ENCODE data around the gene CCDC170. TPM values are rescaled to one million over a fixed set of nuclear protein-coding genes. Genes with fewer than 3 reads are reported as not detected.
A peak's percentile ranks its signal among the peaks of the same experiment; 100 is the strongest.
"Not testable (repeated sequence)": the region's sequence is repeated elsewhere in the genome, so short reads cannot be mapped to it uniquely, and the experiment has no call there.

CCDC170 gene
- total RNA-seq, 1 experiment from 2014 or later = not detected

DNA sequence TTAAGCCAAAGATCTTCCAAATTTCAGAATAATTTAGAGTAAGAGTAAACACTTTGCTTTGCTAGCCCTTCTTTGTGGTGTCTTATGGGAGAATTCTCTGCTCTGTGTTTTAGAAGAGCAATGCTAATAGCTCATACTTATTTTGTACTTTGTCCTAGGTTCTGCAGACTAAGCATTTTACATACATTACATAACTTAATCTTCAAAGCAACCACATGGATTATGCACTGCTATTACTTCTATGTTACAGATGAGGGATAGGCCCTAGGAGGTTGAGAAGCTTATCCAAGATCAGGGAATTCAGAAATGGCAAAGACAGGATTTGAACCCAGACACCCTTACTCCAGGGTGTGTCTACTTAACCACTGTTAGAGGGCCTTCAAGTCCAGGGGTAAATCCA, 9.8 kb upstream of the CCDC170 start:
- in situ Hi-C loops (cut with HindIII; ENCODE audit: low pct_unique_long_range_greater_than_20kb, low sequenced_read_pairs) = no loop called here
- no peak for DNase-seq (ENCODE audit: low read depth)

DNA sequence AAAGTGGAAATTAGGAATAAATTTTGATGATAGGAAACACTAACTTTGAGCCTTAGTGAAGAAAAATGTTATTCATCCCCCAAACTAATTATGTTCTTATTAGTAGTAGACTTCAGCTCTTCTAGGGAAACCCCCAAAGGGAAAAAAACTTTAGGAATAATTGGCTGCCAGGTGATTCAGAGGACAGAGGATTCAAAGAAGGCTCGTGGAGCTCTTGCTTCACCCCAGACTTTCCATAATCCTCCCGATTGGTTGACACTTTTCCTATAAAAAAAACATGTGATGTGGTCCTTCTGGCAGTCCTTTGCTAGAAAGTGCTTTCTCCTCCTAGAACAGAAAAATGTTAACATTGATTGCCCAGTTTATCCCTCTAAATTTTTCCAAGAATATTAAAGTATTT, 5.6 kb upstream of the CCDC170 start:
- DNase-seq (ENCODE audit: low read depth) = no peak
- in situ Hi-C loops (cut with HindIII; ENCODE audit: low pct_unique_long_range_greater_than_20kb, low sequenced_read_pairs) = no loop called here

DNA sequence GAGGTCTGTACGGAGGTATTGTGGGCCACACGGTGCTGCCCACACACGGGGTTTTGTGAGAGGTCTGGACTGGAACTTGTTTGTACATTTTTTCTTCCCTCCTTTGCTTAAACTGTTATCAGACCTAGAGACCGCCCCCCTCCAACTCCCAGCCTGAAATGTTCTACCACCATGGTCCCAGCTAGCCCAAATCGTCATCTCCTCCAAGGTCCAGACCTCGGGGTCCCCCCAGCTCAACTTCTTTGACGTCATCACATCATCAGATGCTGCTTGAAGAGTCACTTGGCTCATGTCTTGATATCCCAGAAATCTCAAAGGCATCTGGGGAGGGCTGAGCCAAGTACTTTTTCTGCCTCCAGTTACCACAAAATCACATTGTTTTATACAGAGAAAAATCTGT, 2.8 kb upstream of the CCDC170 start:
- in situ Hi-C loops (cut with HindIII; ENCODE audit: low pct_unique_long_range_greater_than_20kb, low sequenced_read_pairs) = no loop called here

DNA sequence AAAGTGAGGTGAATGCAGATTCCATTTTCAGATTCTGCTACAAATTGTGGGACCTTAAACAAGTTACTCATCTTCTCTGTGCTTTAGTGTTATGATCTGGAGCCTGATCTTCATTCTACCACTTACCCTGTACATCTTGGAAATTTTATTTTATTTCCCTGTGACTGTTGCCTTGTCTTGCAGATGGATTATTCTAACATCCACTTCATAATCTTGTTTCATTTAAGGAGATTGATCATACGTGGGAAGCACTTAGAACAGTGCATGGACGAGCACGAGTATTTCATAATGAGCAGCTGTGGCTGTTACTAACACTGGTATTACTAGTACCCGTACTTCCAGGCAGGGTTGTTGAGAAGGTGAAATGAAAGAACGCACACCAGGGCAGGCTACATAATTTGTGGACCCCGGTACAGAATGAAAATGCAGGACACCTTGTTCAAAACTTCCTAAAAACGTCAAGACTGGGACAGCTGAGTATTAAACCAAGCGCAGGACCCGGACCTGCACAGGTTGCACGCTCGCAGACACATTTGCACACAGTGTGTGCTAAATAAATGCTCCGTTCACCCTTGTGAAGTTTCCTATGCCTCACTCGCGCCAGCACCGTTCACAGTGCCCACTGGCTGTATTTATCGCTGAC, 535 bp upstream of the CCDC170 start:
- in situ Hi-C loops (cut with HindIII; ENCODE audit: low pct_unique_long_range_greater_than_20kb, low sequenced_read_pairs) = no loop called here
- no peak for DNase-seq (ENCODE audit: low read depth)

More for the DNA sequence above, 2.8 kb upstream of the CCDC170 start:
- no peak for DNase-seq (ENCODE audit: low read depth)

DNA sequence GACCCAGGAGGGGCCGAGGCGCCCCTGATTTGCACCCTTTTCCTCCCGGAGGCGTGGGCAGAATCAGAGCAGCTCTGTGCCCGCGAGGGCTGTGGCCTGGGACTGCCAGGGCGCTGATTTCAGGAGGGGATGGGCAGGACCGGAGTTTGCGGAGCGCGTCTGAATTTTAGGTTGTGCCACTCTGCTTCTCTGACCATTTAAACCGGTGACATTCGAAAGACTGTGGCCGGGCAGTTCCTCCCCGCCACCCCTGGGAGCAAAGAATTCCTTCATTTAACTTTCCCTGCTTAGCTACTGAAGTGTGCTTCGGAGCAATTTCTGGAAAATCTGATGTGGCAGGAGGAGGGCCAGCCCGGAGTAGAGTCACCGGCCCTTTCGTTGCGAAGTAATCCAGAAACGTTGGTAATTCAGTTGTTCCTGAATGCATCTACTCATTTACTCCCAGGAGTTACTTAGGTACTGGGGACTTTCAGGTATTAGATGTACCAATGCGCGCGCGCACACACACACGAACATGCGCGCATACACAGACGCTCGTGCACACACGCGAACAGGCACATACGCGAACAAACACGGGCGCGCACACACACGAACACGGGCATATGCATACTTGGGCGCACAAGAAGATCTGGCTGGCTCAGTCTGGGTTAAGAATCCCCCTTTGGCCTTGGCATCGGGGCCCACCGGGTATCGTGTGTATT, 568 bp downstream of the CCDC170 start:
- DNase-seq (ENCODE audit: low read depth) = no peak
- in situ Hi-C loops (cut with HindIII; ENCODE audit: low pct_unique_long_range_greater_than_20kb, low sequenced_read_pairs) = no loop called here

DNA sequence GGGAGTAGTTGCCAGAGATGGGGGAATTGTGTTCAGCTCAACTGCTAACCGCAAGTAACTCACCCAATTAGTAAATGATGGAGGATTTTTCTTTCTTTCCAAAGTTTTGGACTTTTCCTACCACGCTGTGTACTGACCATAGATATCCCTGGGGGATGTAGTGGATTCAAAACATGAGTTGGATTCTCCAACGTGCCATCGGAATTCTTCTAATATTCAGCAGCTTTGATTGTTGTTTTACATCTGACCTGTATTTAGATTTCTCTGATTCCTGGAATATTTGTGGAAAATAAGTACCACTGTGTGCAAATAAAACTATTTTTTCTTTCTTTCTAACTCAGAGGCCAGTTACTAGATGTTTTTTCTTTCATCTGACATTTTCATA, 1.1 kb downstream of the CCDC170 start:
- in situ Hi-C loops (cut with HindIII; ENCODE audit: low pct_unique_long_range_greater_than_20kb, low sequenced_read_pairs) = no loop called here

DNA sequence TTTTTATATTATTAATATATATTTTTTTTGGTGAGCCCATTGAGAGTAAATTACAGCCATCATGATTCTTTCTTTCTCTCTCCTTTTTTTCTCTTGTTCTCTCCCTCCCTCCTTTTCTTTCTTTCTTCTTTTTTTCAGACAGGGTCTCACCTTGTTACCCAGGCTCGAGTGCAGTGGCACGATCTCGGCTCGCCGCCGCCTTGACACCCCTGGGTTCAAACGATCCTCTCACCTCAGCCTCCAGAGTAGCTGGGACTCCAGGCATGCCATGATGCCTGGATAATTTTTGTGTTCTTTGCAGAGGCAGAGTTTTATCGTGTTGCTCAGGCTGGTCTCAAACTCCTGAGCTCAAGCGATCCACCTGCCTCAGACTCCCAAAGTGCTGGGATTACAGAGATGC, 1.6 kb downstream of the CCDC170 start:
- DNase-seq (ENCODE audit: low read depth) = no peak
- in situ Hi-C loops (cut with HindIII; ENCODE audit: low pct_unique_long_range_greater_than_20kb, low sequenced_read_pairs) = no loop called here

More for the DNA sequence above, 1.1 kb downstream of the CCDC170 start:
- DNase-seq (ENCODE audit: low read depth) = no peak

DNA sequence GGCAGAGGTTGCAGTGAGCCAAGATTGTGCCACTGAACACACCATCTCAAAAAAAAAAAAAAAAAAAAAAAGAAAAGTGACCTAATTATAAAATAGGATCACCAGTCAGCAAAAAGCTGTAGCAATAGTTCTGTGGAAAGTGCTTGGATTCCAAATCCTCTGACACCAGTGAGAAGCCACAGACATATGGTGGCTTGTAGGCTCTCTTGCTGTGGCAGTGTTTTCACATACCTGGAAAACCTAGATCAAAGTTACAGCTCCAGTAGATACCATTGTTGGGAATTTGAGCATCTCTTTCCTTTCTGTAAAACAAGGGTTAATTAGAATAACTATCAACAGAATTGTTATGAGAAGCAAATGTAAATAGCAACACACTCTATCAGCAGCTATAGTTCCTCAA, 4.1 kb downstream of the CCDC170 start:
- no peak for DNase-seq (ENCODE audit: low read depth)
- in situ Hi-C loops (cut with HindIII; ENCODE audit: low pct_unique_long_range_greater_than_20kb, low sequenced_read_pairs) = no loop called here

DNA sequence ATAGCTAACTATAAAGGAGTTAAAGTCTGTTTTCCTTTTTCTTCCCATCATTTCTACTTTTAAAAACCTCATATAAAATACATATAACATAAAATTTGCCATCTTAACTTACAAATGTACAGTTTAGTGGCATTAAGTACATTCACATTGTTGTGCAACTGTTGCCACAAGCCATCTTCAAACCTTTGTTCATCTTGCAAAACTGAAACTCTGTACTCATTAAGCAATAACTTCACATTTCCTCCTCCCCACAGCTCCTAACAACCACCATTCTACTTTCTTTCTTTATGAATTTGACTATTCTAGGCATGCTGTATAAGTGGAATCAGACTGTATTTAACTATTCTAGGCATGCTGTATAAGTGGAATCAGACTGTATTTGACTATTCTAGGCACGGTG, 4.5 kb downstream of the CCDC170 start:
- in situ Hi-C loops (cut with HindIII; ENCODE audit: low pct_unique_long_range_greater_than_20kb, low sequenced_read_pairs) = no loop called here
- DNase-seq (ENCODE audit: low read depth) = no peak

DNA sequence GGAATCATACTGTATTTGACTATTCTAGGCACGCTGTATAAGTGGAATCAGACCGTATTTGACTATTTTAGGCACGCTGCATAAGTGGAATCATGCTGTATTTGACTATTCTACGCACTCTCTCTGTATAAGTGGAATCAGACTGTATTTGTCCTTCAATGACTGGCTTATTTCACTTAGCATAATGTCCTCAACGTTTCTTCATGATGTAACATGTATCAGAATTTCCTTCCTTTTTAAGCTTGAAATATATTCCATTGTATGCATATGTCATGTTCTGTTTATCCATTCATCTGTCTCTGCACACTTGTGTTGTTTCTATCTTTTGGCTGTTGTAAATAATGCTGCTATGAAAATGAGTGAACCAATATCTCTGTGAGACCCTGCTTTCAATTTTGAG, 5.7 kb downstream of the CCDC170 start:
- no peak for DNase-seq (ENCODE audit: low read depth)
- in situ Hi-C loops (cut with HindIII; ENCODE audit: low pct_unique_long_range_greater_than_20kb, low sequenced_read_pairs) = no loop called here

DNA sequence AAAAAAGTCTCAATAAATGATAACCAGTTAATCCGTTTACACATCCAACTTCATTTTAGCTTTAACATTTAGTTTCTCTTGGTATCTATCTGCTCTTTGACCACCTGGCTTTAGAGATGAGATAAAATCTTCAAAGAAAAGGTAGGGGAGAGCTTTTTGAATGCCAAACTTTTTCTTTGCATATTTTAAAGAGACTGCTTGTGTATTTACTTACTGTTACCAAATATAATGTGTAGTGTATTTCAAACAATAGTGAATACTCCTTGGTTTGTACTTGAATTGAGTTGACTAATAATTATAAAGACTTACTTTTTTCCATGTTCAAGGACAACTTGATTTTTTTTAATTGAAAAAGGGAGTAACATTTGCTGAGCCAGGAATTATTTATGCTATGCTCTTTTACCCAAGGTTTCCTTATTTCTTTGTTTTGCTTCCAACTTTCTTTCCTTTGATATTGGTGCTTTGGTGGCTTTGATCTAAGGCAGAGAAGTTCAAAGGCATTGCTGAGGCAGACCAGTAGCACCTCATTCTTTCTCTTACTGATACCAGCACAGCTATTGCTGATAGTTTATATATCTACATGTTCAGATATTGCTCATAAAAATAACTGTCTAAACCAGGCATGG, 7.8 kb downstream of the CCDC170 start:
- no peak for DNase-seq (ENCODE audit: low read depth)
- in situ Hi-C loops (cut with HindIII; ENCODE audit: low pct_unique_long_range_greater_than_20kb, low sequenced_read_pairs) = no loop called here

DNA sequence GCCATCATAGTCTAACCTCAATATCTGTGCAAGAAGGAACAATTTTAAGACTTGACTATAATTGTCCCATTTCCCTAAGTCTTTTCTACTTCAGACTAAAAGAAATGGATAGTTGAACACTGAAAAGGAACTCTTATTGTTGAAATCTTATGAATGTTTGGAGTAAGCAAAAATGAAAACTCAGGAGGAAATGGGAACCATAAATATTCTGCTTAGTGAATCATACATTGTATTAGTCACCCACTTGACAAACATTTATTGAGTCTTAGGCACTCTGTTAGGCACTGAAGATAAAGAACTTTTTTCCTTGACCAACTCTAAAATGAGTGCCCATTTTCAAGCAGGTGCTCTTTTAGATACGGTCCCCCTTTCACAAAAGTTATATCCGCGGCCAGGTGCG, 8.7 kb downstream of the CCDC170 start:
- peak; percentile 6 for DNase-seq (ENCODE audit: low read depth)
- in situ Hi-C loops (cut with HindIII; ENCODE audit: low pct_unique_long_range_greater_than_20kb, low sequenced_read_pairs) = no loop called here

DNA sequence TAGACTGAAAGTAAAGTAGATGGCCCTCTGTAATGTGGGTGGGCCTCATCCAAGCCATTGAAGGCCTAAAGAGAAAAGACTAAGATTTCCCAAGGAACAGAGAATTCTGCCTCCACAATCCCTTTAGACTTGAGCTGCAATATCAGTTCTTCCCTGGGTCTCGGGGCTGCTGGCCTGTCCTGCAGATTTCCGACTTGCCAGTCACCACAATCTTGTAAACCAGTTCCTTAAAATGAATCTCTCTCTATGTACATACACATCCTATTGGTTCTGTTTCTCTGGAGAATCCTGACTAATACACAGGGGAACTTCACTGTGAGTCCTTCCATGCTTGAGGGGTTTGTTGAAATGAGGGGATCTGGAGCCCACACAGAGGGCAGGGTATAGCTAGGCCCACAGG, 12.9 kb downstream of the CCDC170 start:
- in situ Hi-C loops (cut with HindIII; ENCODE audit: low pct_unique_long_range_greater_than_20kb, low sequenced_read_pairs) = no loop called here
- no peak for DNase-seq (ENCODE audit: low read depth)

DNA sequence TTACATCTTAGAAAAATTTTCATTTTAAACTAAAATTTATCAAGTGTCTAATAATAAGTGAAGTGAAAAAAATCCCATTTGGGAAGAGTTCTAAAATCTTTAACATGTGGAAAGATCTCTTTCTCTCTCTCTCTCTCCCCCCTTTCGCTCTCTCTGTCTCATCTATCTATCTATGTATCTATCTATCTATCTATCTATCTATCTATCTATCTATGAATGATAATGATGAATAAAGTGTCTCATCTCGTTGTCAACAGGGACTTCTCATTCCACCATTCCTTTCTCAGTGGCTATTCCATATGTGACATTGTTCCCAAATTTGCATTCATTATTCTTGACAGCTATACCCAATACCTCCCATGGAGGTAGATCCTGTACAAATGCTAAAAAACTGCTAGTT, 15.2 kb downstream of the CCDC170 start:
- in situ Hi-C loops (cut with HindIII; ENCODE audit: low pct_unique_long_range_greater_than_20kb, low sequenced_read_pairs) = no loop called here
- no peak for DNase-seq (ENCODE audit: low read depth)

DNA sequence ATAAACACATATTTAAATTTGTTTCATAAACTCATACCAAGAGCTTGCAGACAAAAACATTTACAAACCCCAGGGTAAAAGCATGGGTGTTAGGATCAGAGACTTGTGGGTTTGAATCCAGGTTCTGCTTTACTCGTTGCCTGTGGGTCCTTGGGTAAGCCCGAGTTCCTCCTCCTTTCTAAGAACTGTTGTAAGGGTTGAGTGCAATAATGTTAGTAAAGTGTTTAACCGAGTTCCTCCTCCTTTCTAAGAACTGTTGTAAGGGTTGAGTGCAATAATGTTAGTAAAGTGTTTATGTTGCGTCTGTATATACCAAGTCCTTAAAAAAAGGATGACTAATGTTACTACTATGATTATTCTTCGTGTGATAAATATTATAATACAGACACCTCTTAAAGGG, 18.7 kb downstream of the CCDC170 start:
- no peak for DNase-seq (ENCODE audit: low read depth)
- in situ Hi-C loops (cut with HindIII; ENCODE audit: low pct_unique_long_range_greater_than_20kb, low sequenced_read_pairs) = no loop called here

DNA sequence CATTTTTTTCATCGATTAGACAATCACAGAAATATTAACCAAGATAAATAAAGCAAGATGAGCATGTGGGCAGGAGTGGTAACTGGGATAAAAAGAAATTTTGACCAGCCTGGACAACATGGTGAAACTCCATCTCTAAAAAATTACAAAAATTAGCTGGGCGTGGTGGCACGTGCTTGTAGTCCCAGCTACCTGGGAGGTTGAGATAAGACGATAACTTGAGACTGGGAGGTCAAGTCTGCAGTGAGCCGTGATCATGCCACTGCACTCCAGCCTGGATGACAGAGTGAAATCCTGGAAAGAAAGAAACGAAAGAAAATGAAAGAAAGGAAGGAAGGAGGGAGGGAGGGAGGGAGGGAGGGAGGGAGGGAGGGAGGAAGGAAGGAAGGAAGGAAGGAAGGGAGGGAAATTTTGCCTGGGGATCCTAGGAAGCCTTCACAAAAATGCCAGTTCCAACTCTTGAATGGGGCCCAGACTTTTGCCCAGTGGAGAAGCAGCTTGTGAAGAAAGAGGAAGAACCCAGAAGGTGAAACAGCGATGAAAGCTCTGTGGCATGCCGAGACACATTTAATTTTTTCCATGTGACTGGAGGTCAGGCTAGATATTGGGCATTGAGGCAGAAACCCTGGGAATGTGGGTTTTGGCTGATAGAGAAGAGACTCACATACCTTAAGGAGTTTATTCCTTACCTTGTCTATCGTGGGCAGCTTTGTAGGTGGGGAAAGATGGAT, 20.3 kb downstream of the CCDC170 start:
- no peak for DNase-seq (ENCODE audit: low read depth)

DNA sequence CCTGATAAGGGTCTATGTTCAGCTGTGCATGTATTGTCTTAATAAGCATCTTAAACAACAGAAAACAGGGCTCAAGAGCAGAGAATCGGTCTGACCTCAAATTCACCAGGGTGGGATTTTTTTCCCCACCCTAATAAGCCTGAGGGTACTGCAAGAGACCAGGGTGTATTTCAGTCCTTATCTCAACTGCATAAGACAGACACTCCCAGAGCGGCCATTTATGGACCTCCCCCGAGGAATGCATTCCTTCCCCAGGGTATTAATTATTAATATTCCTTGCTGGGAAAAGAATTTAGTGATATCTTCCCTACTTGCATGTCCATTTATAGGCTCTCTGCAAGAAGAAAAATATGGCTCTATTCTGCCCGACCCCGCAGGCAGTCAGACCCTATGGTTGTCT, 25.2 kb downstream of the CCDC170 start:
- DNase-seq (ENCODE audit: low read depth); in situ Hi-C loops (cut with HindIII; ENCODE audit: low pct_unique_long_range_greater_than_20kb, low sequenced_read_pairs): not testable (repeated sequence)

More for the DNA sequence above, 20.3 kb downstream of the CCDC170 start:
- in situ Hi-C loops (cut with HindIII; ENCODE audit: low pct_unique_long_range_greater_than_20kb, low sequenced_read_pairs) = no loop called here

DNA sequence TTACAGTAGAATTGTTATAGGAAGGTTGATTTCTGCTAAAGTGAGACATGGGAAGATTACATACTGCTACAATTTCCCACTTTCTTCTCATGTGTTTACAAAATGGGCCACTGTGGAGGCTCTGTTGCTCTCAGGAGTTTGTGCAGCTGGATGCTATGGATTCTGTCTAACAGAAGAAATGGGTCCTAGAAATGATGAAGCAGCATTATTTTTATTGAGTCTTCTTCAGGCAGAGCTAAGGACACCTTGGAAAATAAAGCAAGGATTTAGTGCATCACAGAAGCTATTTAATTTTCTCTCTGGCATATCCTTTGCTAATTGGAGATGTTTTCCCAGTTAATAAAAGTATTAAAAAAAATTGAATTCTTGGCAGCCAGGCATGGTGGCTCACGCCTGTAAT, 29.2 kb downstream of the CCDC170 start:
- in situ Hi-C loops (cut with HindIII; ENCODE audit: low pct_unique_long_range_greater_than_20kb, low sequenced_read_pairs) = no loop called here
- no peak for DNase-seq (ENCODE audit: low read depth)

DNA sequence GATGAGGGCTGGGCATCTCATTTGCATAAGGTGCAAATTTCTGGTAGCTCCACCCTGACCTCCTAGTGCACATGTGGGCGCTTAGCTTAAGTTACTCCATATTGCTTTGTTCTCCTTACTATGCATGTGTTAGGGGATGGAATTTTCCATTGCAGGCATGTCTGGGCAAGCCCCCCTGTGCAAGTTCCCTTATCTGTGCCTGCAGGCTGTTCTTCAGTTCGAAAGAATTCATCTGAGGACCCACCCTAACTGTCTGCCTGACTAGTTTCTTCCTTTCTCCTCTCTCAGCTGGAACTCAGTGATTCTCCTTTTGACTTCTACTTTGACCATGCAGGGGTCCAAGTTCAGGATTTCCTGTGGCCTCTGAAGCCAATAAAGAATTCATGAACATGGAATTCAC, 30.2 kb downstream of the CCDC170 start:
- in situ Hi-C loops (cut with HindIII; ENCODE audit: low pct_unique_long_range_greater_than_20kb, low sequenced_read_pairs) = no loop called here
- no peak for DNase-seq (ENCODE audit: low read depth)

All from Caki2 (cell line).